PC-9 (cell line): ENCODE data around the gene SIX4.

Experiments used
- CTCF ChIP-seq: fragments of 200-600 bp; sonication (generic); conservative IDR thresholded peaks from 2 replicates; pipeline ENCODE4 v1.6.1; 2017; ENCODE audit warnings: mixed run types, antibody characterized with exemption, mild to moderate bottlenecking, moderate library complexity
- EZH2 ChIP-seq: fragments of 200-600 bp; sonication (generic); IDR thresholded peaks from 2 replicates; pipeline ENCODE4 v1.8.0; 2017; ENCODE audit warnings: antibody characterized with exemption, low read depth

- no peak for TF ChIP-seq CTCF
- TF ChIP-seq EZH2 = no peak
These were observed 33.4 kb upstream of the SIX4 start for GRCh38 chr14:60757567-60758002.
